Esophagus muscularis mucosa (tissue), 3 donors: Measurements from ENCODE around the gene ZRANB1.

ENCODE experiments used
- POLR2A ChIP-seq: fragments of 450-650 bp; IDR thresholded peaks from one replicate; pipeline ENCODE4 v1.6.1; 2017; ENCODE audit warnings: antibody characterized with exemption, moderate library complexity, mild to moderate bottlenecking, low read depth
- POLR2AphosphoS5 ChIP-seq, 2 donors: sonication (generic); formaldehyde crosslinking; IDR thresholded peaks; one replicate each; pipeline ENCODE4 v1.6.1; 2017; ENCODE audit warnings: antibody characterized with exemption in 2 of 2
- TF ChIP-seq, protein P1 (sequence below), 3 experiments: fragments of 200-600 bp in 2 of 3; fragments of 450-650 bp in 1 of 3; sonication (generic) in 2 of 3; IDR thresholded peaks; one replicate each; pipeline ENCODE4 v1.5.1; 2017 to 2019; ENCODE audit warnings: antibody characterized with exemption in 3 of 3, mild to moderate bottlenecking in 2 of 3, moderate library complexity in 1 of 3

DNA sequence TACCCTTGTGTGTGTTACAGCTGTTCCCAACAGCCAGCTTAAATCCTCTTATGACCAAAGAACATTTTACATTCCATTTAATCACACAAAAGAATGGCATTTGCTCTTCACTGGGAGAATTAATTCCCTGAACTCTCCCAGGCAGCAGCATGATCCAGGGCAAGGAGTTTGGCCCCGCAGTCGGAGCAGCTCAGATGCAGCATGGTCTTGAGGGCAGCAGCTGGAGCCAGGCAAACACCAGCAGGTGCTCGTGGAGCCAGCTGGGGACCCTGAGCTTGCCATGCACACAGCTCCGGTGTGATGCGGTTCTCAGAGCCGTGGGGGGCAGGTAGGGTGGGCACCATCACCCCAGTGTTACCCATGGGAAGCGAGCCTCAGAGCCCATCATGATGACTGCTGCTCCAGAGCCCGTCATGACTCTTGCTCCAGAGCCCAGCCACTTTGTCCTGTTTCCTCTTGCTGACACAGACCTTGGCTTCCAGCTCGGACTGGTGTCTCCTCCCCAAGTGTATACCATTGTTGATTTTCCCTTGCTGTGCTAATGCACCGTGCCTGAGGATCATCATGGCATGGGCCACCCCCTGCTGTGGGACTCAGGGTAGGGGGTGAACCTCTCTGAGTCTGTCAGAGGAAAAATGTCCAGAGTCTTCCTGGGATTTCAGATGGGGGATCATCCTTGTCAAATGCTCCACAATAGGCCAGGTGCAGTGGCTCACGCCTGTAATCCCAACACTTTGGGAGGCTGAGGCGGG is 75.8 kb downstream of the ZRANB1 start:
- no peak for TF ChIP-seq POLR2A
- TF ChIP-seq POLR2AphosphoS5 (IDR thresholded peaks at IDR 0.05) = no peak
- TF ChIP-seq, protein P1, sequence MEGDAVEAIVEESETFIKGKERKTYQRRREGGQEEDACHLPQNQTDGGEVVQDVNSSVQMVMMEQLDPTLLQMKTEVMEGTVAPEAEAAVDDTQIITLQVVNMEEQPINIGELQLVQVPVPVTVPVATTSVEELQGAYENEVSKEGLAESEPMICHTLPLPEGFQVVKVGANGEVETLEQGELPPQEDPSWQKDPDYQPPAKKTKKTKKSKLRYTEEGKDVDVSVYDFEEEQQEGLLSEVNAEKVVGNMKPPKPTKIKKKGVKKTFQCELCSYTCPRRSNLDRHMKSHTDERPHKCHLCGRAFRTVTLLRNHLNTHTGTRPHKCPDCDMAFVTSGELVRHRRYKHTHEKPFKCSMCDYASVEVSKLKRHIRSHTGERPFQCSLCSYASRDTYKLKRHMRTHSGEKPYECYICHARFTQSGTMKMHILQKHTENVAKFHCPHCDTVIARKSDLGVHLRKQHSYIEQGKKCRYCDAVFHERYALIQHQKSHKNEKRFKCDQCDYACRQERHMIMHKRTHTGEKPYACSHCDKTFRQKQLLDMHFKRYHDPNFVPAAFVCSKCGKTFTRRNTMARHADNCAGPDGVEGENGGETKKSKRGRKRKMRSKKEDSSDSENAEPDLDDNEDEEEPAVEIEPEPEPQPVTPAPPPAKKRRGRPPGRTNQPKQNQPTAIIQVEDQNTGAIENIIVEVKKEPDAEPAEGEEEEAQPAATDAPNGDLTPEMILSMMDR (IDR thresholded peaks at IDR 0.05) = no peak
